Gastroesophageal sphincter (tissue), 4 donors: ENCODE data around the gene CAPNS1. TPM values are rescaled to one million over a fixed set of nuclear protein-coding genes. Genes with fewer than 3 reads are reported as not detected.

Experiments
- ATAC-seq: fragments of 150-250 bp; one replicate; pipeline ENCODE4 v1.9.1; 2016; ENCODE audit warnings: mild to moderate bottlenecking, moderate library complexity
- H3K27ac ChIP-seq, 4 donors: fragments of 200-600 bp; sonication (generic) in 3 of 4; 1 replicate in 3 of 4; 2 replicates in 1 of 4; pipeline ENCODE4 v1.5.1; 2016 to 2019
- H3K27me3 ChIP-seq: fragments of 200-600 bp; sonication (generic); one replicate; pipeline ENCODE4 v1.5.1; 2019
- H3K36me3 ChIP-seq, 2 donors: fragments of 200-600 bp; sonication (generic); one replicate each; pipeline ENCODE4 v1.5.1; 2019; ENCODE audit warnings: control low read depth in 1 of 2
- H3K4me1 ChIP-seq, 3 donors: fragments of 200-600 bp; sonication (generic); 1 replicate in 2 of 3; 2 replicates in 1 of 3; pipeline ENCODE4 v1.5.1; 2016 to 2019; ENCODE audit warnings: control low read depth in 2 of 3
- H3K4me3 ChIP-seq, 2 donors: fragments of 200-600 bp; sonication (generic); one replicate each; pipeline ENCODE4 v1.5.1; 2019; ENCODE audit warnings: mild to moderate bottlenecking in 1 of 2, moderate library complexity in 1 of 2
- H3K9me3 ChIP-seq, 3 donors: fragments of 200-600 bp; sonication (generic); one replicate each; pipeline ENCODE4 v1.5.1; 2017 to 2019; ENCODE audit warnings: control low read depth in 2 of 3
- EP300 ChIP-seq: sonication (generic); formaldehyde crosslinking; IDR thresholded peaks from one replicate; pipeline ENCODE4 v1.6.1; 2017; ENCODE audit warnings: antibody characterized with exemption, mild to moderate bottlenecking
- POLR2A ChIP-seq, 2 donors: fragments of 450-650 bp; IDR thresholded peaks; one replicate each; pipeline ENCODE4 v1.6.1; 2017; ENCODE audit warnings: antibody characterized with exemption in 2 of 2, mild to moderate bottlenecking in 2 of 2, moderate library complexity in 1 of 2
- POLR2AphosphoS5 ChIP-seq: sonication (generic); formaldehyde crosslinking; IDR thresholded peaks from one replicate; pipeline ENCODE4 v1.6.1; 2017; ENCODE audit warnings: antibody characterized with exemption
- WGBS, 2 donors: methylation state at CpG; one replicate each; pipeline ENCODE4 v1.1.5; 2018; ENCODE audit warnings: low coverage in 1 of 2; 5-methylcytosine and 5-hydroxymethylcytosine counted together
- total RNA-seq, 4 donors: library from RNA; depleted of rRNA; stranded (reverse); fragments of >200 nt; gene quantifications; one replicate each; pipeline ENCODE4 v1.1.0, GENCODE V29; 2016
- TF ChIP-seq, protein P1 (sequence below), 4 experiments: fragments of 200-600 bp in 2 of 4; fragments of 450-650 bp in 2 of 4; sonication (generic) in 1 of 4; IDR thresholded peaks; one replicate each; pipeline ENCODE4 v1.5.1; 2017 to 2019; ENCODE audit warnings: antibody characterized with exemption in 4 of 4, mild to moderate bottlenecking in 2 of 4, moderate library complexity in 2 of 4

CAPNS1 gene
- total RNA-seq, 4 donors from 2014 or later, result 151 to 237 (median 210) TPM

DNA sequence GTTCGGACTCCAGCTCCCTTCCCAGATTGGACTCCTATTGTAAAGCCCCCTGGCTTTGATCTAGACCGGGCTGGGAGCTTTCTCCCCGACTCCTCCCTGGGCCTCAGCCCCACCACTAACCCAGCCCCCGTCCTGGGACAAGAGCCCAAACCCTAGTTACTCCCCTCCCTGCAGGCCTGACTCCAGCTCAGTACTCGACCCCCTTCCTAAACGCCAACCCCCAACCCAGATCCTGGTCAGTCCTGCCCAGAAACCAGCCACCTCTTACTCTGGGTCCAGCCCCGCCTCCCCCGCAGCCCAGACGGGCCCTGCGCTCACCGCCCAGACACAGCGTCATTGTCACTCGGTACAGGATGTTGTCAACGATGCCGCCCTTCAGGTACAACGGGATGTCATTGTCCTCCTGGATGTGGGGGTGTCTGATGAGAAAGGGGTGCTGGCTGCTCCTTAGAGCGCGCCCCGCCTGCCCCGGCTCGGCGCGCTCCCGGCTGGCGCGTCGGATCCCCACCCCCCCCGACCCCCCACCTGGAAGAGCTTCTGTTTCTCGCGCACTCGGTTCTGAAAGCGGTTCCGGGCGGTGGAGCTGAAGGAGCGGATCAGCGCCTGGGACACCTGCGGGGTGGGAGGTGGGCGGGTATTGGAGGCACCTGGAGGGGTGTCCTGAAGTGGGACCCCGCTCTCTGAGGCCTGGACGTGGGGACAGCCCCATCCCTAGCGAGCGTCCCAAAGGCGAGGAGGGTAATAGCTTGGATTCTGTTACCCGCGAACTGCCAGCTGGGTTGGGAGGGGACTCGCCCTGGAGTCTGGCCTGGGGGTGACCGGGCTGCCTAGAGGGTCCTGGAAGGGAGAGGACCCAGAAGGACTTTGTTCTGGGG lies 11.5 kb downstream of the CAPNS1 start:
- 30% methylated on average over 9 of the region's 47 CpGs; no CpG with 5 or more reads in 1 of the 2 donors for WGBS, 2 donors
- Histone ChIP-seq H3K27ac (peak overlapping the region; percentile 97 to 99 (median 98)), H3K4me1 (peaks cover 3 to 45% (median 9%) of the 10 kb centered on the region in 3 donors), H3K36me3 (peaks cover 0 to 45% of the 10 kb centered on the region in 2 donors), H3K9me3 (no peaks in the 10 kb centered on the region), H3K4me3 (peak overlapping the region; percentile 77 to 80), H3K27me3 (no peaks in the 10 kb centered on the region)
- ATAC-seq, result peak; percentile 65
- peak; percentile 78 for TF ChIP-seq POLR2AphosphoS5
- no peak for TF ChIP-seq EP300
- TF ChIP-seq, protein P1, sequence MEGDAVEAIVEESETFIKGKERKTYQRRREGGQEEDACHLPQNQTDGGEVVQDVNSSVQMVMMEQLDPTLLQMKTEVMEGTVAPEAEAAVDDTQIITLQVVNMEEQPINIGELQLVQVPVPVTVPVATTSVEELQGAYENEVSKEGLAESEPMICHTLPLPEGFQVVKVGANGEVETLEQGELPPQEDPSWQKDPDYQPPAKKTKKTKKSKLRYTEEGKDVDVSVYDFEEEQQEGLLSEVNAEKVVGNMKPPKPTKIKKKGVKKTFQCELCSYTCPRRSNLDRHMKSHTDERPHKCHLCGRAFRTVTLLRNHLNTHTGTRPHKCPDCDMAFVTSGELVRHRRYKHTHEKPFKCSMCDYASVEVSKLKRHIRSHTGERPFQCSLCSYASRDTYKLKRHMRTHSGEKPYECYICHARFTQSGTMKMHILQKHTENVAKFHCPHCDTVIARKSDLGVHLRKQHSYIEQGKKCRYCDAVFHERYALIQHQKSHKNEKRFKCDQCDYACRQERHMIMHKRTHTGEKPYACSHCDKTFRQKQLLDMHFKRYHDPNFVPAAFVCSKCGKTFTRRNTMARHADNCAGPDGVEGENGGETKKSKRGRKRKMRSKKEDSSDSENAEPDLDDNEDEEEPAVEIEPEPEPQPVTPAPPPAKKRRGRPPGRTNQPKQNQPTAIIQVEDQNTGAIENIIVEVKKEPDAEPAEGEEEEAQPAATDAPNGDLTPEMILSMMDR (IDR thresholded peaks at IDR 0.05), result no peak
- peak; percentile 23 to 39 for TF ChIP-seq POLR2A (IDR thresholded peaks at IDR 0.05)

DNA sequence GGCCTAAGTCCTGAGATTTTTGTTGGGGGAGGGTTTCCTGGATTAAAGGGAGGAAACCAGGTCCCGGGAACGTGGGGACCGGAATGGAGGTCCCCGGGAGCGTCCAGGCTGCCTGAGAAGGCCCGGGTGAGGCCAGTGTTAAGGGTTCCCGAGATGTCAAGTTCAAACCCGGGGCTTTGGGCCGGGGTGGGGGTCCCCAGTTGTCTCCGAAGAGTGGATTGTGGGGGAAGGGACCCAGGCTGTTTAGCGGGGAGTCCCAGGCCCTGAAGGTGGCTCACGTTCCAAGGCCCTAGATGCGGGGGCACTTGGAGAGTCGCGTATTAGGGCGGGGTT lies 12.1 kb downstream of the CAPNS1 start:
- peaks cover 3 to 45% (median 9%) of the 10 kb centered on the region in 3 donors for H3K4me1 ChIP-seq
- ATAC-seq, result peak; percentile 5
- no peaks in the 10 kb centered on the region for H3K27me3 ChIP-seq
- H3K36me3 ChIP-seq, result peaks cover 0 to 39% of the 10 kb centered on the region in 2 donors
- peak overlapping the region; percentile 77 to 80 for H3K4me3 ChIP-seq
- H3K27ac ChIP-seq, result peak overlapping the region; percentile 97 to 99 (median 98)
- TF ChIP-seq, protein P1 (IDR thresholded peaks at IDR 0.05), result no peak
- no peak for TF ChIP-seq POLR2A (IDR thresholded peaks at IDR 0.05)
- no peak for TF ChIP-seq EP300
- TF ChIP-seq POLR2AphosphoS5, result no peak
- 0% methylated on average over 6 of the region's 16 CpGs; no CpG with 5 or more reads in 1 of the 2 donors for WGBS, 2 donors
- no peaks in the 10 kb centered on the region for H3K9me3 ChIP-seq

DNA sequence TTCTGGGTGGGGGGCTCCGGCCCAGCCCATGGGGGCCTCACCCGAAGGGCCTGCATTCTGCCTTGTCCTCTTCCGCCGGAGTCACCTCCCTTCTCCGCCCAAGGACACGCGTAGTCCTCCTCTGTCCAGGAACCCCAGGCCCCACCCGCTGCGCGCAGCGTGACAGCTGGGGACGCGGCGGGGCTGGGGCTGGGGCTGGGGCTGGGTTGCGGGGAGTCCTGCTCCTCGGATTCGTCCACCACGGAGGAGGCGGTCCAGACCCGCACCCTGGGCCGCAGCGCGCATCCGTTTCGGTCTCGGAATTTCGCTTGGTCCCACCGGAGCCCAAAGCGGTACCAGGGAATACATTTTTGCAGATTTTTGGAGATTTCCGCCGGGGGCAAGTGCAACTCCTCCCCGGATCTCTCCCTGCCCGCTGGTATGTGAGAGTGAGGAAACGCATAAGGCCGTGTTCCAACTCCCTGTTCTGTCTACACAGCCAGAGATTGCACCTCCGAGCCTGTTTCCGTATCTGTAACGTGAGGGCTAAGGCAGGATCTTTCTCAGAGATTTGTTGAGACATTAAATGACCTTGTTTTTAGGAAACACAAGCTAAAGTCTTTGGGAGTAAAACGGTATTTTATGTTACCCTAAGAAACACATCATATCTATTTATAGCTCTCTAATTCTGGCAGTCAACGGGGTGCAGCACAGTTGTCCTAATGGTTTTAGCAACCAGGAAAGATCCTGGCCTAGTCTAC lies 12.7 kb downstream of the CAPNS1 start, which contains the start of gene COX7A1:
COX7A1 (minus strand) TSS at position 96 of the 740 bp plus-strand sequence; CDS start at position 56, 40 bp downstream.
- TF ChIP-seq POLR2AphosphoS5, result peak; percentile 84
- TF ChIP-seq EP300, result no peak
- TF ChIP-seq POLR2A (IDR thresholded peaks at IDR 0.05), result peak; percentile 44 to 71
- Histone ChIP-seq H3K36me3 (peaks cover 0 to 34% of the 10 kb centered on the region in 2 donors), H3K9me3 (no peaks in the 10 kb centered on the region), H3K27me3 (no peaks in the 10 kb centered on the region), H3K4me1 (peaks cover 3 to 45% (median 9%) of the 10 kb centered on the region in 3 donors), H3K27ac (peak within 1 kb of the TSS; percentile 97 to 99 (median 98)), H3K4me3 (peak within 1 kb of the TSS; percentile 77 to 80)
- WGBS, 2 donors, result 0 to 7% methylated on average over 7 to 9 of the region's 40 CpGs
- peak; percentile 90 for ATAC-seq

- Histone ChIP-seq H3K9me3 (no peaks in the 10 kb centered on the region), H3K4me1 (peaks cover 3 to 45% (median 9%) of the 10 kb centered on the region in 3 donors), H3K36me3 (peaks cover 0 to 28% of the 10 kb centered on the region in 2 donors), H3K27me3 (no peaks in the 10 kb centered on the region), H3K4me3 (peak overlapping the region; percentile 77 to 80), H3K27ac (peak overlapping the region; percentile 97 to 99 (median 98))
- TF ChIP-seq EP300, result no peak
- ATAC-seq, result no peak
- WGBS, 2 donors, result 82 to 91% methylated on average over 7 to 8 of the region's 10 CpGs
Observed at GRCh38 chr19:36153126-36153525, 13.3 kb downstream of the CAPNS1 start.

GRCh38 chr19:36160821-36161596 lies 21.1 kb downstream of the CAPNS1 start:
- no peak for ATAC-seq
- Histone ChIP-seq H3K4me1 (no peaks in the 10 kb centered on the region), H3K27me3 (no peaks in the 10 kb centered on the region), H3K27ac (no peak overlapping the region), H3K4me3 (no peak overlapping the region), H3K9me3 (no peaks in the 10 kb centered on the region), H3K36me3 (peaks cover 0 to 14% of the 10 kb centered on the region in 2 donors)
- TF ChIP-seq EP300 (no peak), POLR2A (IDR thresholded peaks at IDR 0.05) (no peak), POLR2AphosphoS5 (no peak)
- WGBS, 2 donors, result 76 to 90% methylated on average over 6 of the region's 7 CpGs
